ENCODE results near the gene CETP.

- TF ChIP-seq, protein P1, sequence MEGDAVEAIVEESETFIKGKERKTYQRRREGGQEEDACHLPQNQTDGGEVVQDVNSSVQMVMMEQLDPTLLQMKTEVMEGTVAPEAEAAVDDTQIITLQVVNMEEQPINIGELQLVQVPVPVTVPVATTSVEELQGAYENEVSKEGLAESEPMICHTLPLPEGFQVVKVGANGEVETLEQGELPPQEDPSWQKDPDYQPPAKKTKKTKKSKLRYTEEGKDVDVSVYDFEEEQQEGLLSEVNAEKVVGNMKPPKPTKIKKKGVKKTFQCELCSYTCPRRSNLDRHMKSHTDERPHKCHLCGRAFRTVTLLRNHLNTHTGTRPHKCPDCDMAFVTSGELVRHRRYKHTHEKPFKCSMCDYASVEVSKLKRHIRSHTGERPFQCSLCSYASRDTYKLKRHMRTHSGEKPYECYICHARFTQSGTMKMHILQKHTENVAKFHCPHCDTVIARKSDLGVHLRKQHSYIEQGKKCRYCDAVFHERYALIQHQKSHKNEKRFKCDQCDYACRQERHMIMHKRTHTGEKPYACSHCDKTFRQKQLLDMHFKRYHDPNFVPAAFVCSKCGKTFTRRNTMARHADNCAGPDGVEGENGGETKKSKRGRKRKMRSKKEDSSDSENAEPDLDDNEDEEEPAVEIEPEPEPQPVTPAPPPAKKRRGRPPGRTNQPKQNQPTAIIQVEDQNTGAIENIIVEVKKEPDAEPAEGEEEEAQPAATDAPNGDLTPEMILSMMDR (IDR thresholded peaks at IDR 0.05): no peak
- TF ChIP-seq POLR2A (IDR thresholded peaks at IDR 0.05): no peak
Measured at GRCh38 chr16:57029161-57030160, 67.7 kb downstream of the CETP start.

Data from esophagus squamous epithelium (tissue), 4 donors.